PC-9 (cell line): ENCODE results near the gene DGCR2.

Experiments used
- CTCF ChIP-seq: fragments of 200-600 bp; sonication (generic); conservative IDR thresholded peaks from 2 replicates; pipeline ENCODE4 v1.6.1; 2017; ENCODE audit warnings: mixed run types, antibody characterized with exemption, mild to moderate bottlenecking, moderate library complexity
- EZH2 ChIP-seq: fragments of 200-600 bp; sonication (generic); IDR thresholded peaks from 2 replicates; pipeline ENCODE4 v1.8.0; 2017; ENCODE audit warnings: antibody characterized with exemption, low read depth

GRCh38 chr22:19082793-19083192 is 39.4 kb downstream of the DGCR2 start:
- no peak for TF ChIP-seq EZH2
- no peak for TF ChIP-seq CTCF
